ENCODE data around the gene ELMOD3. TPM values are rescaled to one million over a fixed set of nuclear protein-coding genes. Genes with fewer than 3 reads are reported as not detected.

Gene ELMOD3
- total RNA-seq = 10 to 100 TPM; 17.4 to 21.5 (median 18.3) TPM

DNA sequence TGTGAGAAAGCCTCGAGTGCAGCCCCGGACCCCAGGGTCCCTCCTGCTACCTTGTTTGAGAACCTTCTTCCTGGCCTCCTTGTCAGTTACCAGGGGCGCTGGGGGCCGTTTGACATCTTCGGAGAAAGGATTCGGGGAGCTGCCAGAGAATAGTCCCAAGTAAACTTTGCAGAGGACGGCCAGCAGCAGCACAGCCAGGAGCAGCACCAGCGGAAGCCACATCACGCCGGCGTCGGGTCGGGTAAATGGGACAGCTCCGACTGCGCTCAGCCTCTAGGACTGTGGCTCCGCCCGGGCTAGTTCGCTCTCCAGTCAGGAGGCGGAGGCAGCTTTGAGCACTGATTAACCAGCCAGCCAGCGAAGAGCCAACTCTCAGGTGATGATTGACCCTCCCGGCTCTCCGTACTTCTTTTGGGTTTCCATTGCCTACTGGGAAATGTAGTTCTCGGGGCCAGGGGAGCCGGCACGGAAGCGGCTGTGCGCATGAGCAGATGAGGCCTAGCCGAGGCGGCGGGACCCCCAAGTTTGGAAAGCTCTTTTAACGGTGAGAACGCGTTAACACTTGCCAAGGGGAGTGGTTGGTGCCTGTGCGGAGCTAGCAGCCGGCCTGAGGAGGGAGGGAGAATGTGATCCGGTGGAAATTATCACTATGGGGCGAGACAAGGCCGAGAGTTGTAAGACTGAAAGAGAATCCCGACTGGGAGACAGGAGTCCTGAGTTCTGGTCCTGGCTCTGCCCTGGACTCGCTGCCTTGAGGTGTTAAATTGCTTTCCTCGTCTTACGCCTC, at the start of gene ELMOD3, which contains the start of gene RETSAT:
ELMOD3 (plus strand) TSS at position 484 of the 787 bp plus-strand sequence. CDS start 2,430 bp downstream, outside the sequence.
RETSAT (minus strand) TSS at position 243 of the 787 bp plus-strand sequence; CDS start at position 222, 21 bp downstream.
- Histone ChIP-seq H3K27me3 (no peaks in the 10 kb centered on the region), H3K36me3 (peaks cover 16 to 66% (median 48%) of the 10 kb centered on the region in 4 donors), H3K9me3 (no peaks in the 10 kb centered on the region), H3K27ac (replicated peaks in 1 of 4) (peak within 1 kb of the TSS; percentile 82 to 90 (median 86)), H3K4me3 (peak within 1 kb of the TSS; percentile 69 to 93 (median 78)), H3K4me1 (peaks cover 24 to 64% (median 53%) of the 10 kb centered on the region in 4 donors)
- 1% methylated on average over 30 of the region's 42 CpGs for WGBS
- TF ChIP-seq POLR2AphosphoS5 (IDR thresholded peaks at IDR 0.05) (peak; percentile 94 to 97), EP300 (IDR thresholded peaks at IDR 0.05) (no peak), POLR2A (IDR thresholded peaks at IDR 0.05; ENCODE audit: low read depth) (peak; percentile 92)
- TF ChIP-seq, protein P1, sequence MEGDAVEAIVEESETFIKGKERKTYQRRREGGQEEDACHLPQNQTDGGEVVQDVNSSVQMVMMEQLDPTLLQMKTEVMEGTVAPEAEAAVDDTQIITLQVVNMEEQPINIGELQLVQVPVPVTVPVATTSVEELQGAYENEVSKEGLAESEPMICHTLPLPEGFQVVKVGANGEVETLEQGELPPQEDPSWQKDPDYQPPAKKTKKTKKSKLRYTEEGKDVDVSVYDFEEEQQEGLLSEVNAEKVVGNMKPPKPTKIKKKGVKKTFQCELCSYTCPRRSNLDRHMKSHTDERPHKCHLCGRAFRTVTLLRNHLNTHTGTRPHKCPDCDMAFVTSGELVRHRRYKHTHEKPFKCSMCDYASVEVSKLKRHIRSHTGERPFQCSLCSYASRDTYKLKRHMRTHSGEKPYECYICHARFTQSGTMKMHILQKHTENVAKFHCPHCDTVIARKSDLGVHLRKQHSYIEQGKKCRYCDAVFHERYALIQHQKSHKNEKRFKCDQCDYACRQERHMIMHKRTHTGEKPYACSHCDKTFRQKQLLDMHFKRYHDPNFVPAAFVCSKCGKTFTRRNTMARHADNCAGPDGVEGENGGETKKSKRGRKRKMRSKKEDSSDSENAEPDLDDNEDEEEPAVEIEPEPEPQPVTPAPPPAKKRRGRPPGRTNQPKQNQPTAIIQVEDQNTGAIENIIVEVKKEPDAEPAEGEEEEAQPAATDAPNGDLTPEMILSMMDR (IDR thresholded peaks at IDR 0.05) = peak in 1 of 3 experiments; percentile 29
- DNase-seq (ENCODE audit: extremely low spot score) = peak; percentile 99
- intact Hi-C loops (cut with DNase I) = no loop called here

DNA sequence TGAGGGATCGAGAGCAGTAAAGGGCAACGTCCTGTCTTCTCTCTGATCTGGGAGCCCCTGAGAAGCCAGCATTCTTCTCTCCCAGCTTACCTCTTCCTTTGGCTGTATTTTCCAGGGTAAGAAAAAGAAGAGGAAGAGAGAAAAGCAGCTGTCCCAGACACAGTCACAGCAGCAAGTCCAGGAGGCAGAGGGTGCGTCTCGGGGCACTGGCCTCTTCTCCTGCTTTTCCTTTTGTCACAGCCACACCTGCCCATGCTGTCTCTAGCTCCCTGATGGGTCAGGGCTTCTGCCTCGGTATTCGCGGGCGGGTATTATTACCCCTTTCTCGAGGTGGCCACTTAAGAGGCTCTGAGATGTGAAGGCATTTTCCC, 47.1 kb upstream of the ELMOD3 start:
- 85% methylated on average over 9 of the region's 9 CpGs for WGBS
- TF ChIP-seq POLR2A (IDR thresholded peaks at IDR 0.05; ENCODE audit: low read depth) (no peak), EP300 (IDR thresholded peaks at IDR 0.05) (no peak), POLR2AphosphoS5 (IDR thresholded peaks at IDR 0.05) (no peak)
- TF ChIP-seq, protein P1 (IDR thresholded peaks at IDR 0.05) = no peak
- peaks cover 12 to 20% (median 17%) of the 10 kb centered on the region in 4 donors for H3K4me1 ChIP-seq
- H3K9me3 ChIP-seq = no peaks in the 10 kb centered on the region
- H3K27ac ChIP-seq (replicated peaks in 1 of 4) = peak overlapping the region in 1 of 4 donors; percentile 6
- intact Hi-C loops (cut with DNase I) = no loop called here
- H3K4me3 ChIP-seq = no peak overlapping the region
- no peak for DNase-seq (ENCODE audit: extremely low spot score)
- H3K27me3 ChIP-seq = no peaks in the 10 kb centered on the region
- H3K36me3 ChIP-seq = peaks cover 20 to 72% (median 60%) of the 10 kb centered on the region in 4 donors

DNA sequence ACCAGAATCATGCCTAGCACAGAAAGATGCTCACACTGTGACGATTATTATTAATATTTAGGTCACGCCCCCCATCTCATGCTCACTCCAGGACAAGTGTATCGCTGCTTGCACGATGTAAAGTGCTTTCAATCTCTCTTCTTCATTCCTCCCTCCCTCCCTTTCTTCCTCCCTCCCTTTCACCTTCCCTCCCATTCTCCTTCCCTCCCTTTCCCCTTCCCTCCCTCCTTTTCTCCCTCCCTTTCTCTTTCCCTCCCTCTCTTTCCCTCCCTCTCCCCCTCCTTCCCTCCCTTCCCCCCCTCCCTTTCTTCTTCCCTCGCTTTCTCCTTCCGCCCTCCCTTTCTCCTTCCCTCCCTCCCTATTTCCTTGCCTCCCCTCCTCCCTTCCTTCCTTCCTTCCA, 46.4 kb upstream of the ELMOD3 start:
- Histone ChIP-seq H3K36me3 (peaks cover 20 to 65% (median 54%) of the 10 kb centered on the region in 4 donors), H3K9me3 (no peaks in the 10 kb centered on the region), H3K4me1 (peaks cover 12 to 17% (median 15%) of the 10 kb centered on the region in 4 donors), H3K4me3 (no peak overlapping the region), H3K27ac (replicated peaks in 1 of 4) (peak overlapping the region in 3 of 4 donors; percentile 36 to 56 (median 51)), H3K27me3 (no peaks in the 10 kb centered on the region)
- DNase-seq (ENCODE audit: extremely low spot score) = no peak
- intact Hi-C loops (cut with DNase I) = no loop called here
- 74% methylated on average over 6 of the region's 6 CpGs for WGBS
- TF ChIP-seq POLR2AphosphoS5 (IDR thresholded peaks at IDR 0.05) (no peak), EP300 (IDR thresholded peaks at IDR 0.05) (no peak), POLR2A (IDR thresholded peaks at IDR 0.05; ENCODE audit: low read depth) (no peak)

DNA sequence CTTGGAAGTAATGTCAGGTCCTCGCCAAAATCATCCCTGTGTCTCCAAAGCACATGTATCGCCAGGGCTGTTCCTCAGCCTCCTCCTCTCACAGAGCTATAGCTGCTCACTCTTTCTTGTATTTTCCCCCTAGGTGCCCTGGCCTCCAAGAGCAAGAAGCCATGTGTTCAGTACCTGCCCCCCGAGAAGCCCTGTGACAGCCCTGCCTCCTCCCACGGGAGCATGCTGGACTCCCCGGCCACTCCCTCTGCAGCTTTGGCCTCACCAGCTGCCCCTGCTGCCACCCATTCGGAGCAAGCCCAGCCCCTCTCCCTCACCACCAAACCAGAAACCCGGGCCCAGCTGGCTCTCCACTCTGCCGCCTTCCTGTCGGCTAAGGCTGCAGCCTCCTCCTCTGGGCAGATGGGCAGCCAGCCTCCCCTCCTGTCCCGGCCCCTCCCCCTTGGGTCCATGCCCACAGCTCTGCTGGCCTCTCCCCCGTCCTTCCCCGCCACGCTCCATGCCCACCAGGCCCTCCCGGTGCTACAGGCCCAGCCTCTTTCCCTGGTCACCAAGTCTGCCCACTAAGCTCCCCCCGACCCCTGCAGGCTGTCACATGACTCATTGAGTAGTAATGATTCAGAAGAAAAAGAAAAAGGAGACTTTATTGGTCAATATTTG, 45.5 kb upstream of the ELMOD3 start:
- 25% methylated on average over 15 of the region's 15 CpGs for WGBS
- DNase-seq (ENCODE audit: extremely low spot score) = no peak

More for the DNA sequence above, 45.5 kb upstream of the ELMOD3 start:
- H3K9me3 ChIP-seq = no peaks in the 10 kb centered on the region
- H3K27me3 ChIP-seq = no peaks in the 10 kb centered on the region
- peaks cover 20 to 58% (median 48%) of the 10 kb centered on the region in 4 donors for H3K36me3 ChIP-seq
- H3K27ac ChIP-seq (replicated peaks in 1 of 4) = peak overlapping the region; percentile 30 to 56 (median 44)
- TF ChIP-seq, protein P1 (IDR thresholded peaks at IDR 0.05) = no peak
- TF ChIP-seq POLR2A (IDR thresholded peaks at IDR 0.05; ENCODE audit: low read depth) (no peak), EP300 (IDR thresholded peaks at IDR 0.05) (no peak), POLR2AphosphoS5 (IDR thresholded peaks at IDR 0.05) (no peak)
- intact Hi-C loops (cut with DNase I) = no loop called here
- H3K4me1 ChIP-seq = peaks cover 12 to 17% (median 15%) of the 10 kb centered on the region in 4 donors
- H3K4me3 ChIP-seq = no peak overlapping the region
